Measurements from ENCODE around the gene ITPRID2. TPM values are rescaled to one million over a fixed set of nuclear protein-coding genes. Genes with fewer than 3 reads are reported as not detected.
A peak's percentile ranks its signal among the peaks of the same experiment; 100 is the strongest.

ITPRID2 gene
- total RNA-seq, 1 donor from 2014 or later: 100 TPM

DNA sequence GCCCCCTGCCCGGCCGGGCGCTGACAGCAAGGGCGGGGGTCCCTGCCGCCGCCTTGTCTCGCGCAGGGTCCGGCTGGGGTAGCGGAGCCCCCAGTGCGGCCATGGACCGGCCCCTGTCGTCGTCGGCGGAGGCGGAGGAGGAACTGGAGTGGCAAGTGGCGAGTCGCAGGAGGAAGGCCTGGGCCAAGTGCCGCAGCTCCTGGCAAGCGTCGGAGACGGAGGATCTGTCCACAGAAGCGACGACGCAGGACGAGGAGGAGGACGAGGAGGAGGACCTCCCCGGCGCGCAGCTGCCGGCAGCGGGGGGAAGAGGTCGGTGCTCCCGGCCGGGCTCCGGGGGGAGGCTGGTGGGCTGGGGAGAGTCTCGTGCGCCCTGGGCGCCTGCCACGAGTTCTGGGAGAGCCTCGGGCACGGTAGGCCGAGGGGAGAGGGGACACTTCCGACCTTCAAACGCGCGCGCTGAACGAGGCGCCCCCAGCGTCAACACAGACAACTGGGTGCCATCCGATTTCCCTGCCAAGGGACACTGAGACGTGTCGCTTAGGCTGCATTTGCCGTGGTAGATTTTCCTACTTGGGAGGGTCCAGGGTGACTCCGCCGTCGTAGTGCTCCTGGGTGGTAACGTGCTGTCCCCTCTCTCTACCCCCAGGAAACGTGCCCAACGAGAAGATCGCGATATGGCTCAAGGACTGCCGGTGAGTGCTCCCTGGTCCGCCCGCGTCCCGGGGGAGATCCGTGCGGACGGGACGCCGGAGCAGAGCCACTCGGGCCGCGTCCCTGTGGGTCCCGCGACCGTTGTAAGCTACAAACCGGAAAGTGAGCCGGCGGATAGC, 652 bp downstream of the ITPRID2 start:
- peak overlapping the region; percentile 98 for H3K4me3 Mint-ChIP-seq (ENCODE audit: unreplicated experiment)
- H3K27ac Mint-ChIP-seq (ENCODE audit: unreplicated experiment): peak overlapping the region; percentile 98
- peak; percentile 86 for DNase-seq (ENCODE audit: extremely low spot score, unreplicated experiment)
- no peaks in the 10 kb centered on the region for H3K27me3 Mint-ChIP-seq (ENCODE audit: unreplicated experiment)
- H3K36me3 Mint-ChIP-seq (ENCODE audit: unreplicated experiment): peaks cover 11% of the 10 kb centered on the region
- H3K9me3 Mint-ChIP-seq (ENCODE audit: unreplicated experiment): no peaks in the 10 kb centered on the region
- peaks cover 44% of the 10 kb centered on the region for H3K4me1 Mint-ChIP-seq (ENCODE audit: unreplicated experiment)
- TF ChIP-seq, protein P1, sequence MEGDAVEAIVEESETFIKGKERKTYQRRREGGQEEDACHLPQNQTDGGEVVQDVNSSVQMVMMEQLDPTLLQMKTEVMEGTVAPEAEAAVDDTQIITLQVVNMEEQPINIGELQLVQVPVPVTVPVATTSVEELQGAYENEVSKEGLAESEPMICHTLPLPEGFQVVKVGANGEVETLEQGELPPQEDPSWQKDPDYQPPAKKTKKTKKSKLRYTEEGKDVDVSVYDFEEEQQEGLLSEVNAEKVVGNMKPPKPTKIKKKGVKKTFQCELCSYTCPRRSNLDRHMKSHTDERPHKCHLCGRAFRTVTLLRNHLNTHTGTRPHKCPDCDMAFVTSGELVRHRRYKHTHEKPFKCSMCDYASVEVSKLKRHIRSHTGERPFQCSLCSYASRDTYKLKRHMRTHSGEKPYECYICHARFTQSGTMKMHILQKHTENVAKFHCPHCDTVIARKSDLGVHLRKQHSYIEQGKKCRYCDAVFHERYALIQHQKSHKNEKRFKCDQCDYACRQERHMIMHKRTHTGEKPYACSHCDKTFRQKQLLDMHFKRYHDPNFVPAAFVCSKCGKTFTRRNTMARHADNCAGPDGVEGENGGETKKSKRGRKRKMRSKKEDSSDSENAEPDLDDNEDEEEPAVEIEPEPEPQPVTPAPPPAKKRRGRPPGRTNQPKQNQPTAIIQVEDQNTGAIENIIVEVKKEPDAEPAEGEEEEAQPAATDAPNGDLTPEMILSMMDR (IDR thresholded peaks at IDR 0.05): peak; percentile 16

DNA sequence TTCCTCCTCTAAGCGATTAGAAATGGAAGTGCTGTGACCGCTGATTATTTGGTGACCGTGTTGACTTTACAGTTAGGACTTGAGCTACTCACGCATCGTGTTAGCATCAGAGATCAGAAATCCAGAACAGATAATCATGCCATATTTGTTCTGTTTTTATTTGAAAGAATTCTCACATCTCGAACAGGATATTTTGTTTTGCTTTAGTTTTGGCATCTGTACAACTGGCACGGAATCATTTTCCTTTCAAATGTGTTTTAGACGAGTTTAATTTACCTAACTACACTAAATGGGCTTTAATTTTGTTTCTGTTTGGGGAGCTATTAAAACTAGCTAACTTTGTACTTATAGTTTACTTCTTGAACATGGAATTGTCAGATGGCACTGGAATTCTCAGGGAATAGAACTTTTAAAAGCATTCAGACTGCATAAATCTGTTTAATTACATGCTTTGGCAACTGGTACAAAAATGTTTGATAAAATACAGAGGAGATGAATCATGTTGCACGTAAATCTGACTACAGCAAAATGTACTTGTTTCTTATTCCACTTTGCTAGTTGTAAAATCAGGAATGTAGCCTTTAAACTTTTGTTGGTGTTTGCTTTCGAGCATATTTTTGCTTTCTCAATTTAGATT, 1.4 kb downstream of the ITPRID2 start:
- Mint-ChIP-seq H3K27ac (ENCODE audit: unreplicated experiment) (peak overlapping the region; percentile 98), H3K36me3 (ENCODE audit: unreplicated experiment) (peaks cover 11% of the 10 kb centered on the region), H3K27me3 (ENCODE audit: unreplicated experiment) (no peaks in the 10 kb centered on the region), H3K4me1 (ENCODE audit: unreplicated experiment) (peaks cover 44% of the 10 kb centered on the region), H3K9me3 (ENCODE audit: unreplicated experiment) (no peaks in the 10 kb centered on the region), H3K4me3 (ENCODE audit: unreplicated experiment) (peak overlapping the region; percentile 98)
- TF ChIP-seq, protein P1 (IDR thresholded peaks at IDR 0.05): no peak
- no peak for DNase-seq (ENCODE audit: extremely low spot score, unreplicated experiment)

DNA sequence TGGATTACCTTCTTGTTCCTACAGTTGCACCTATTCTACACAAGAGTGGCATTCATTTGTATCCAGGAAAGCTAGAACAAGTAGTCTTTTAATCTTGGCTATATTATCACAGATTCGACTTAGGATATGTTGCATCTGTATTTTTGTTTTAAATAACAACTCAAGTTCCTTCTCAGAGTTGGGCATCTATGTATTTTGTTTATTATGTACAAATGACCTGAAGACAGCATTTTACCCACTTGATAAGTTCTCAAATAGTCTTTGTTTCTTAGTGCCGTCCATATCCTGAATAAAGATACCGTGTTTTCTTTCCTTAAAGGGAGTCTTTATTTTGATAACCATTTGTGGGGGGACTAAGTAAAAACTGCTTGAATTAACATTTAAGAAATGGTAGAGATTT, 2.9 kb downstream of the ITPRID2 start:
- H3K27me3 Mint-ChIP-seq (ENCODE audit: unreplicated experiment): no peaks in the 10 kb centered on the region
- no peak for DNase-seq (ENCODE audit: extremely low spot score, unreplicated experiment)
- TF ChIP-seq, protein P1 (IDR thresholded peaks at IDR 0.05): no peak
- peak overlapping the region; percentile 21 for H3K27ac Mint-ChIP-seq (ENCODE audit: unreplicated experiment)
- H3K4me3 Mint-ChIP-seq (ENCODE audit: unreplicated experiment): peak overlapping the region; percentile 98
- H3K4me1 Mint-ChIP-seq (ENCODE audit: unreplicated experiment): peaks cover 44% of the 10 kb centered on the region
- no peaks in the 10 kb centered on the region for H3K9me3 Mint-ChIP-seq (ENCODE audit: unreplicated experiment)
- H3K36me3 Mint-ChIP-seq (ENCODE audit: unreplicated experiment): peaks cover 17% of the 10 kb centered on the region

DNA sequence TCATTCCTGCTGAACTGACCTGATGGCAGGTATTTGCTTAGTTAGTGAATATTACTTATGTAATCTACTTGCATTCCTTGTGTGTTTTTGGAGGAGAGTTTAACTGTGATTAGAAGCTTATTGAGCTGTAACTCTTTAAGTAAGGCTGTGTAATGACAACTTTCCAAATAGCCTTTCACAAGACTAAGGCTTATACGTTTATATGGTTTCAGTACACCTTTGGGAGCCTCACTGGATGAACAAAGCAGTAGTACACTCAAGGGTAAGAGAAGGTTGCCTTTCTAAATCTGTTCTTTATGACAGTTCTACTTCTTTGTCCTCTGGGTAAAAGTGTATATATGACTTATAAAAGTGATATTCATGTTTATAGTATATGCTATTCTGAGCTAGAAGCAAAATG, 4.3 kb downstream of the ITPRID2 start:
- no peak for DNase-seq (ENCODE audit: extremely low spot score, unreplicated experiment)
- TF ChIP-seq, protein P1 (IDR thresholded peaks at IDR 0.05): no peak
- Mint-ChIP-seq H3K27me3 (ENCODE audit: unreplicated experiment) (no peaks in the 10 kb centered on the region), H3K36me3 (ENCODE audit: unreplicated experiment) (peaks cover 25% of the 10 kb centered on the region), H3K4me3 (ENCODE audit: unreplicated experiment) (peak overlapping the region; percentile 33), H3K27ac (ENCODE audit: unreplicated experiment) (no peak overlapping the region), H3K9me3 (ENCODE audit: unreplicated experiment) (no peaks in the 10 kb centered on the region), H3K4me1 (ENCODE audit: unreplicated experiment) (peaks cover 44% of the 10 kb centered on the region)

DNA sequence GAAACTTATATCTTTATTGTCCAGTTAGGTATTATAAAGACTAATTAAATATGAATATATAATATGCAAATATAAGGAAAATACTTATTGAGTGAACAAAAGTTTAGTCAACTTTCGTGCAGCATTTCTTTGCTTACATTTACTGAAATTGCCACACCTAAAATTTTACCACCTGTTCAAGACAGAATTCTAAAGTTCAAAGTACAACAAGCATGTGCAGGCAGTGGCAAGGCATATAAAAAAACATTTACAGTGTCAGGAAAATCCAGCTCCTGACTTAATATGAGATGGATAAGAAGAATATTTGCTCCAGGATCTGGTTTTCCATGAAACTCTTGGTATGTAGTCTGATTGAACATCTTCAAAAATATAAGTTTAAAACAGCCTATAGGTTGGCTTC, 4.8 kb downstream of the ITPRID2 start:
- Mint-ChIP-seq H3K27ac (ENCODE audit: unreplicated experiment) (no peak overlapping the region), H3K36me3 (ENCODE audit: unreplicated experiment) (peaks cover 28% of the 10 kb centered on the region), H3K27me3 (ENCODE audit: unreplicated experiment) (no peaks in the 10 kb centered on the region), H3K4me1 (ENCODE audit: unreplicated experiment) (peaks cover 39% of the 10 kb centered on the region), H3K4me3 (ENCODE audit: unreplicated experiment) (no peak overlapping the region), H3K9me3 (ENCODE audit: unreplicated experiment) (no peaks in the 10 kb centered on the region)
- TF ChIP-seq, protein P1 (IDR thresholded peaks at IDR 0.05): no peak
- DNase-seq (ENCODE audit: extremely low spot score, unreplicated experiment): no peak

All from osteocyte (in vitro differentiated cells).